Hematopoietic multipotent progenitor cell (in vitro differentiated cells): ENCODE data around the gene REEP6. TPM values are rescaled to one million over a fixed set of nuclear protein-coding genes. Genes with fewer than 3 reads are reported as not detected.

Source experiments
- DNase-seq, 3 donors: peaks; one replicate each; pipeline ENCODE4 v3.0.0-alpha.2; 2011 to 2015; ENCODE audit warnings: low read depth in 2 of 3, low spot score in 2 of 3
- total RNA-seq: library from RNA; depleted of rRNA; stranded (reverse); fragments of >200 nt; gene quantifications from one replicate; pipeline ENCODE4 v1.2.3, GENCODE V29; 2012

Gene REEP6
- total RNA-seq, 1 donor: 3.2 TPM

DNA sequence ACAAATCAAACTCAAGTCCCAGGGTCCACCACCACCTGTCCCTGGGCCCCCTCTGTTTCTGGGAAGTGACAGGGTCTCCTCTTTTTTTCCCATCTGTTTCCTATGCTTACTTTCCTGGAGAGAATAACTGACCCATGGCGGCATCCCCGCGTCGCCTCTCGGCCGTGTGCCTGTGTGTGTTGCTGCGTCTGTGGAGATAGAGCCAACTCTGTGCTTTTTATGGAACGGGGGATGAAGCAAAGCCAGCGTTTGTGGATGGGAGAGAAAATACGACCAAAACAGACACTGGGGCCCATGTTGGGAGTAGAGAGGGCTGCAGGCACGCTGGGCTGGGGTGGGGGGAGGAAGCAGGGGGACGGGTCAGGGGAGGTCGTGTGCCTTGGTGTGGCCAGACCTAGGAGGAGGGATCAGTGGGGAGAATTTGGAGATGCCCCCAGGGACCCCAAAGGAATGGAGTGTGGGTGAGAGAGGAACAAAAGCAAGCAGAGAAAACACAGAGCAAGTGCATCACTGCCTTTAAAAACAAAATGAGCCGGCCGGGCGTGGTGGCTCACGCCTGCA lies 49.5 kb downstream of the REEP6 start:
- DNase-seq: no peak

Other genes with a start within 250 kb of the REEP6 start
- gene ATP5F1D, start 249.4 kb upstream of the REEP6 start, total RNA-seq: 52.2 TPM
- 64.9 TPM for gene MIDN, start 242.6 kb upstream of the REEP6 start, total RNA-seq
- 220 TPM for gene CIRBP, start 221.8 kb upstream of the REEP6 start, total RNA-seq
- gene FAM174C, start 215.7 kb upstream of the REEP6 start, total RNA-seq: 30.7 TPM
- not detected for gene EFNA2, start 205.3 kb upstream of the REEP6 start, total RNA-seq
- gene NDUFS7, start 107.3 kb upstream of the REEP6 start, total RNA-seq: 121 TPM
- gene GAMT, start 89.6 kb upstream of the REEP6 start, total RNA-seq: 32.0 TPM
- 46.9 TPM for gene DAZAP1, start 83.6 kb upstream of the REEP6 start, total RNA-seq
- gene RPS15, start 52.8 kb upstream of the REEP6 start, total RNA-seq: 2,062 TPM
- gene APC2, start 41.1 kb upstream of the REEP6 start, total RNA-seq: 0.27 TPM
- gene C19orf25, start 12.0 kb upstream of the REEP6 start, total RNA-seq: 37.7 TPM
- 11.6 TPM for gene PCSK4, start 831 bp upstream of the REEP6 start, total RNA-seq
- gene ADAMTSL5, start 21.8 kb downstream of the REEP6 start, total RNA-seq: not detected
- gene PLK5, start 32.9 kb downstream of the REEP6 start, total RNA-seq: not detected
- 4.8 TPM for gene MEX3D, start 77.1 kb downstream of the REEP6 start, total RNA-seq
- 80.2 TPM for gene MBD3, start 101.7 kb downstream of the REEP6 start, total RNA-seq
- 36.9 TPM for gene UQCR11, start 114.3 kb downstream of the REEP6 start, total RNA-seq
- 151 TPM for gene TCF3, start 161.4 kb downstream of the REEP6 start, total RNA-seq